ENCODE results near the gene RNF175. TPM values are rescaled to one million over a fixed set of nuclear protein-coding genes. Genes with fewer than 3 reads are reported as not detected.
A peak's percentile ranks its signal among the peaks of the same experiment; 100 is the strongest.

RNF175 gene
- total and polyA plus RNA-seq, 10 donors = 0.26 to 1.9 (median 0.46) TPM; not detected in 1

GRCh38 chr4:153766758-153767157 lies 6.9 kb upstream of the RNF175 start:
- WGBS, 5 donors = 81 to 85% (median 84%) methylated on average over 6 of the region's 6 CpGs
- intact Hi-C loops (cut with DNase I; ENCODE audit: low total_unique reads) = no loop called here

GRCh38 chr4:153765894-153766293 lies 6.1 kb upstream of the RNF175 start:
- intact Hi-C loops (cut with DNase I; ENCODE audit: low total_unique reads) = no loop called here
- H3K4me3 ChIP-seq = no peak overlapping the region
- no peaks in the 10 kb centered on the region for H3K36me3 ChIP-seq
- DNase-seq = no peak
- WGBS, 5 donors = 85 to 95% (median 88%) methylated on average over 8 of the region's 8 CpGs
- H3K9me3 ChIP-seq = peaks cover 0 to 3% (median 0%) of the 10 kb centered on the region in 8 donors
- H3K4me1 ChIP-seq = no peaks in the 10 kb centered on the region
- H3K27me3 ChIP-seq (replicated peaks in 1 of 7) = peaks cover 0 to 20% (median 0%) of the 10 kb centered on the region in 7 donors
- TF ChIP-seq POLR2A (IDR thresholded peaks at IDR 0.05) = no peak
- TF ChIP-seq, protein P1, sequence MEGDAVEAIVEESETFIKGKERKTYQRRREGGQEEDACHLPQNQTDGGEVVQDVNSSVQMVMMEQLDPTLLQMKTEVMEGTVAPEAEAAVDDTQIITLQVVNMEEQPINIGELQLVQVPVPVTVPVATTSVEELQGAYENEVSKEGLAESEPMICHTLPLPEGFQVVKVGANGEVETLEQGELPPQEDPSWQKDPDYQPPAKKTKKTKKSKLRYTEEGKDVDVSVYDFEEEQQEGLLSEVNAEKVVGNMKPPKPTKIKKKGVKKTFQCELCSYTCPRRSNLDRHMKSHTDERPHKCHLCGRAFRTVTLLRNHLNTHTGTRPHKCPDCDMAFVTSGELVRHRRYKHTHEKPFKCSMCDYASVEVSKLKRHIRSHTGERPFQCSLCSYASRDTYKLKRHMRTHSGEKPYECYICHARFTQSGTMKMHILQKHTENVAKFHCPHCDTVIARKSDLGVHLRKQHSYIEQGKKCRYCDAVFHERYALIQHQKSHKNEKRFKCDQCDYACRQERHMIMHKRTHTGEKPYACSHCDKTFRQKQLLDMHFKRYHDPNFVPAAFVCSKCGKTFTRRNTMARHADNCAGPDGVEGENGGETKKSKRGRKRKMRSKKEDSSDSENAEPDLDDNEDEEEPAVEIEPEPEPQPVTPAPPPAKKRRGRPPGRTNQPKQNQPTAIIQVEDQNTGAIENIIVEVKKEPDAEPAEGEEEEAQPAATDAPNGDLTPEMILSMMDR (IDR thresholded peaks at IDR 0.05 in 8 of 11, conservative IDR thresholded peaks at IDR 0.05 in 3 of 11) = no peak
- TF ChIP-seq POLR2AphosphoS5 (IDR thresholded peaks at IDR 0.05) = no peak
- no peak overlapping the region for H3K27ac ChIP-seq

More at GRCh38 chr4:153766758-153767157, 6.9 kb upstream of the RNF175 start:
- DNase-seq = no peak
- peaks cover 0 to 11% (median 0%) of the 10 kb centered on the region in 7 donors for H3K27me3 ChIP-seq (replicated peaks in 1 of 7)
- peaks cover 0 to 3% (median 0%) of the 10 kb centered on the region in 8 donors for H3K9me3 ChIP-seq
- H3K4me3 ChIP-seq = no peak overlapping the region
- no peak overlapping the region for H3K27ac ChIP-seq
- TF ChIP-seq, protein P1 (IDR thresholded peaks at IDR 0.05 in 8 of 11, conservative IDR thresholded peaks at IDR 0.05 in 3 of 11) = no peak
- TF ChIP-seq POLR2AphosphoS5 (IDR thresholded peaks at IDR 0.05) = no peak
- TF ChIP-seq POLR2A (IDR thresholded peaks at IDR 0.05) = no peak
- H3K36me3 ChIP-seq = no peaks in the 10 kb centered on the region
- no peaks in the 10 kb centered on the region for H3K4me1 ChIP-seq

- Histone ChIP-seq H3K27me3 (replicated peaks in 1 of 7) (peaks cover 0 to 31% (median 11%) of the 10 kb centered on the region in 7 donors), H3K4me3 (no peak overlapping the region), H3K4me1 (peaks cover 0 to 5% (median 3%) of the 10 kb centered on the region in 6 donors), H3K27ac (no peak overlapping the region), H3K36me3 (no peaks in the 10 kb centered on the region), H3K9me3 (peaks cover 0 to 3% (median 0%) of the 10 kb centered on the region in 8 donors)
- intact Hi-C loops (cut with DNase I; ENCODE audit: low total_unique reads) = no loop called here
- 67 to 73% (median 70%) methylated on average over 5 of the region's 5 CpGs for WGBS, 5 donors
- TF ChIP-seq, protein P1 (IDR thresholded peaks at IDR 0.05 in 8 of 11, conservative IDR thresholded peaks at IDR 0.05 in 3 of 11) = no peak
- TF ChIP-seq POLR2A (IDR thresholded peaks at IDR 0.05) = no peak
- TF ChIP-seq POLR2AphosphoS5 (IDR thresholded peaks at IDR 0.05) = no peak
- no peak for DNase-seq
These were observed 5.0 kb upstream of the RNF175 start for GRCh38 chr4:153764601-153765368.

DNA sequence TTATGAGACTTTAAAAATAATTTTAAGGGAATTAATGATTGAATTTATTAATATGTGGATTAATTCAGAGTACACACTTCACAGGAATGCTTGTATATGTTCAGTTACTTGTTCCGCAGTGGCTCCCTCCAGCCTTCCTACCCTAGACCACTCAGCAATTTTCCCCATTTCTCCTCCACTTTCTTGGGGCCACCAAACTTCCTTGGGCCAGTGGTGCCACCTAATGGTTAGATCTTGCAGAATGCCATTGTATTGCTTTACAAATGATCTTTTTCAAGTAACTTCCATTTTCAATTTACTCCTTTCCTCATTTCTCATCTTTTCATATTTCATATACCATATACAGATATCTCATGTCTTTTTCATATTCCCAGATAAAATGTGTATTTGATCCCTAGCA lies 3.6 kb upstream of the RNF175 start:
- DNase-seq = no peak
- H3K9me3 ChIP-seq = peaks cover 0 to 3% (median 0%) of the 10 kb centered on the region in 8 donors
- no peaks in the 10 kb centered on the region for H3K36me3 ChIP-seq
- H3K27ac ChIP-seq = no peak overlapping the region
- H3K4me1 ChIP-seq = peaks cover 0 to 13% (median 8%) of the 10 kb centered on the region in 6 donors
- 92 to 100% (median 100%) methylated on average over 1 of the region's 1 CpG for WGBS, 5 donors
- H3K4me3 ChIP-seq = no peak overlapping the region
- intact Hi-C loops (cut with DNase I; ENCODE audit: low total_unique reads) = no loop called here
- H3K27me3 ChIP-seq (replicated peaks in 1 of 7) = peaks cover 0 to 45% (median 17%) of the 10 kb centered on the region in 7 donors
- TF ChIP-seq POLR2AphosphoS5 (IDR thresholded peaks at IDR 0.05) = no peak
- TF ChIP-seq, protein P1 (IDR thresholded peaks at IDR 0.05 in 8 of 11, conservative IDR thresholded peaks at IDR 0.05 in 3 of 11) = peak in 1 of 11 experiments; percentile 30
- no peak for TF ChIP-seq POLR2A (IDR thresholded peaks at IDR 0.05)

Measured in spleen (tissue), 11 donors.